HepG2 (cell line): ENCODE data around the gene SECTM1. TPM values are rescaled to one million over a fixed set of nuclear protein-coding genes. Genes with fewer than 3 reads are reported as not detected.

ENCODE experiments used
- AGO2 ChIP-seq: fragments of 200-400 bp; formaldehyde crosslinking; optimal IDR thresholded peaks from 2 replicates; pipeline ENCODE3; 2017; ENCODE audit warnings: mild to moderate bottlenecking, low read depth, low read length, moderate library complexity
- DPF2 ChIP-seq: sonication (generic); formaldehyde crosslinking; IDR thresholded peaks from 2 replicates; pipeline ENCODE4 v1.4.0; 2020; ENCODE audit warnings: mild to moderate bottlenecking, low read depth, missing genetic modification reagents, borderline replicate concordance
- GATAD2A ChIP-seq: IDR thresholded peaks from 2 replicates; pipeline ENCODE4 v1.6.1; 2016
- JUN ChIP-seq: sonication (generic); formaldehyde crosslinking; IDR thresholded peaks from 2 replicates; pipeline ENCODE4 v1.4.0; 2020; ENCODE audit warnings: mild to moderate bottlenecking, missing genetic modification reagents
- KMT2B ChIP-seq: IDR thresholded peaks from 2 replicates; pipeline ENCODE4 v1.6.1; 2016; ENCODE audit warnings: missing genetic modification reagents, missing compliant biosample characterization
- SUZ12 ChIP-seq: fragments of 150-350 bp; IDR thresholded peaks from 2 replicates; pipeline ENCODE4 v1.6.1; 2014; ENCODE audit warnings: low read depth, low read length
- TBX3 ChIP-seq: fragments of 450-650 bp; IDR thresholded peaks from 2 replicates; pipeline ENCODE4 v1.6.1; 2017; ENCODE audit warnings: antibody characterized with exemption, mild to moderate bottlenecking, inconsistent platforms, borderline replicate concordance
- ZNF12 ChIP-seq: sonication (generic); formaldehyde crosslinking; IDR thresholded peaks from 2 replicates; pipeline ENCODE4 v1.5.0; 2020; ENCODE audit warnings: missing genetic modification reagents
- ZNF251 ChIP-seq: sonication (generic); formaldehyde crosslinking; IDR thresholded peaks from 2 replicates; pipeline ENCODE4 v1.9.0; 2021; ENCODE audit warnings: mild to moderate bottlenecking, missing genetic modification reagents
- ZNF430 ChIP-seq: sonication (generic); formaldehyde crosslinking; IDR thresholded peaks from 2 replicates; pipeline ENCODE4 v1.9.0; 2021; ENCODE audit warnings: mild to moderate bottlenecking, missing genetic modification reagents
- ZNF547 ChIP-seq: sonication (generic); formaldehyde crosslinking; IDR thresholded peaks from 2 replicates; pipeline ENCODE4 v1.5.1; 2020; ENCODE audit warnings: mild to moderate bottlenecking, missing genetic modification reagents
- ZNF552 ChIP-seq: sonication (generic); formaldehyde crosslinking; IDR thresholded peaks from 2 replicates; pipeline ENCODE4 v1.9.0; 2022; ENCODE audit warnings: missing genetic modification reagents, mild to moderate bottlenecking, borderline replicate concordance
- polyA plus RNA-seq, 8 experiments: library from polyadenylated mRNA; depleted of rRNA in 3 of 8; stranded (reverse) in 7 of 8; unstranded in 1 of 8; fragments of >200 nt; fragmentation: Illumina TruSeq in 4 of 8; extraction: Trizol in 4 of 8; gene quantifications; 2 replicates each; pipeline versions ENCODE4 v1.2.1 to v1.2.3, GENCODE V29; 2011 to 2016; ENCODE audit warnings: low read depth in 4 of 8, missing spikeins in 1 of 8, mixed read lengths in 1 of 8; ENCODE audit not compliant: insufficient read depth in 1 of 8
- total RNA-seq, 5 experiments: library from RNA; depleted of rRNA; stranded (reverse); fragments of >200 nt; fragmentation: Illumina TruSeq; extraction: Trizol; gene quantifications; 2 replicates each; pipeline ENCODE4 v1.2.3, GENCODE V29; 2016; ENCODE audit warnings: low read depth in 1 of 5
- TF ChIP-seq, protein P1 (sequence below): sonication (generic); formaldehyde crosslinking; IDR thresholded peaks from 2 replicates; pipeline ENCODE4 v1.9.0; 2022; ENCODE audit warnings: low read depth, missing genetic modification reagents
- TF ChIP-seq, protein P2 (sequence below): sonication (generic); formaldehyde crosslinking; IDR thresholded peaks from 2 replicates; pipeline ENCODE4 v1.8.0; 2022; ENCODE audit warnings: low read depth, missing genetic modification reagents
- TF ChIP-seq, protein P3 (sequence below): IDR thresholded peaks from 2 replicates; pipeline ENCODE4 v1.6.1; 2016; ENCODE audit warnings: missing compliant biosample characterization, missing genetic modification reagents, borderline replicate concordance
- TF ChIP-seq, protein P4 (sequence below): sonication (generic); formaldehyde crosslinking; IDR thresholded peaks from 2 replicates; pipeline ENCODE4 v1.5.1; 2020; ENCODE audit warnings: mild to moderate bottlenecking, missing genetic modification reagents, borderline replicate concordance
- TF ChIP-seq, protein P5 (sequence below): sonication (generic); formaldehyde crosslinking; IDR thresholded peaks from 2 replicates; pipeline ENCODE4 v1.8.0; 2022; ENCODE audit warnings: mild to moderate bottlenecking, missing genetic modification reagents, moderate library complexity

SECTM1 gene
- total and polyA plus RNA-seq, 2 of the 13 experiments (the other 11 are each of a cell fraction or from before 2014, with no cell fraction given): 3.5 to 5.3 TPM

DNA sequence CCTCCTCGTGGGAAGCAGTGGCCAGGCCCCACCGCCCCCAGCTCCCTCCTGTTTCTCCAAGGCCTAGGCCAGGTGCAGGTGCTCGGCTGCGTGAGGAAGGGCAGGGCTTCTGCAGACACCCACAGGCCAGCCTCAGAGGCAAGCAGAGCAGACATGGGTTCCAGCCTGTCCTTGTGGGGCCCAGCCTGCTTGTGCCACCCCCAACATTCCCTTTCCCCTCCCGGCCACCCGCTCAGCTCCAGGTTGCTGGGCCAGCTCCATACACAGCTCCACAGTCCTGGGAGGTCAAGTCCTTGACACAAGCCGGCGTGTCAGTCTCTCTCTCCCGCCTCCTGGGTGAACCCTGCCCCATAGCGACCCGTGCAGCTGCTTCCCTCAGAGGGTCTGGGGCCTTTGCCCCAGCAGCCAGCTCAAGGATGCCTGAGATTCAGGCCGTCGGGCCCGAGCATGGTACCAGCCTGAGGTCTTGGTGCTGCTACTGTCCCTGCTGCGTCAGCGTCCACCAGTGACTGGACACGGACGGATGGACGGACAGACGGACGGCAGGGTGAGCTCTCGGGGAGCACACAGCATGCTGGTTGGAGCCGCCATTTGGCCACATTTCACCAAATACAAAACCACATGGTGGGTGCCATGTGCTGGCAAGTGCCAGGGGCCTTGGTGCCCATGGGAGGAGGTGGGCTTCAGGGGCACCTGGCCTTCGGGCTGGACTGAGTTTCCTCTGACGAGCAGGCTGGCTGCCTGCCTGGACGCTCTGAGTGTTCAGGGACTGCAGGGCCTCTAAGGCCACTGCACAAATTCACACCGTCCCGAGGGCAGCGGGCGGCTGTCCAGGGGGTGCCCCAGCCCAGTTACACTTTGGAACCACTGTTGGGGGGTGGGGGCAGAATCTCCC is 8.0 kb downstream of the SECTM1 start (continued):
- TF ChIP-seq, protein P1, sequence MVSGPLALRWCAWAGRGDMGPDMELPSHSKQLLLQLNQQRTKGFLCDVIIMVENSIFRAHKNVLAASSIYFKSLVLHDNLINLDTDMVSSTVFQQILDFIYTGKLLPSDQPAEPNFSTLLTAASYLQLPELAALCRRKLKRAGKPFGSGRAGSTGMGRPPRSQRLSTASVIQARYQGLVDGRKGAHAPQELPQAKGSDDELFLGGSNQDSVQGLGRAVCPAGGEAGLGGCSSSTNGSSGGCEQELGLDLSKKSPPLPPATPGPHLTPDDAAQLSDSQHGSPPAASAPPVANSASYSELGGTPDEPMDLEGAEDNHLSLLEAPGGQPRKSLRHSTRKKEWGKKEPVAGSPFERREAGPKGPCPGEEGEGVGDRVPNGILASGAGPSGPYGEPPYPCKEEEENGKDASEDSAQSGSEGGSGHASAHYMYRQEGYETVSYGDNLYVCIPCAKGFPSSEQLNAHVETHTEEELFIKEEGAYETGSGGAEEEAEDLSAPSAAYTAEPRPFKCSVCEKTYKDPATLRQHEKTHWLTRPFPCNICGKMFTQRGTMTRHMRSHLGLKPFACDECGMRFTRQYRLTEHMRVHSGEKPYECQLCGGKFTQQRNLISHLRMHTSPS (CRISPR knock-in tag): peak; percentile 86
- TF ChIP-seq JUN: peak; percentile 64; the same call in 1 of the 2 replicates
- TF ChIP-seq TBX3: no peak
- no peak; the same call in 1 of the 2 replicates for TF ChIP-seq ZNF552
- no peak for TF ChIP-seq KMT2B (CRISPR knock-in tag)
- peak; percentile 81; the same call in 1 of the 2 replicates for TF ChIP-seq ZNF430
- TF ChIP-seq ZNF12 (CRISPR knock-in tag): peak; percentile 38; the same call in 1 of the 2 replicates
- TF ChIP-seq, protein P2, sequence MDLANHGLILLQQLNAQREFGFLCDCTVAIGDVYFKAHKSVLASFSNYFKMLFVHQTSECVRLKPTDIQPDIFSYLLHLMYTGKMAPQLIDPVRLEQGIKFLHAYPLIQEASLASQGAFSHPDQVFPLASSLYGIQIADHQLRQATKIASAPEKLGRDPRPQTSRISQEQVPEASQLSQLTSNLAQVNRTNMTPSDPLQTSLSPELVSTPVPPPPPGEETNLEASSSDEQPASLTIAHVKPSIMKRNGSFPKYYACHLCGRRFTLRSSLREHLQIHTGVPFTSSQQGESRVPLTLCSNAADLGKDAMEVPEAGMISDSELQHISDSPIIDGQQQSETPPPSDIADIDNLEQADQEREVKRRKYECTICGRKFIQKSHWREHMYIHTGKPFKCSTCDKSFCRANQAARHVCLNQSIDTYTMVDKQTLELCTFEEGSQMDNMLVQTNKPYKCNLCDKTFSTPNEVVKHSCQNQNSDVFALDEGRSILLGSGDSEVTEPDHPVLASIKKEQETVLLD: no peak; the same call in 1 of the 2 replicates
- TF ChIP-seq ZNF251 (CRISPR knock-in tag): 0 out of 2 replicates have a peak, but pooled peaks have one; percentile 34
- TF ChIP-seq AGO2: peak; percentile 75
- TF ChIP-seq, protein P3, sequence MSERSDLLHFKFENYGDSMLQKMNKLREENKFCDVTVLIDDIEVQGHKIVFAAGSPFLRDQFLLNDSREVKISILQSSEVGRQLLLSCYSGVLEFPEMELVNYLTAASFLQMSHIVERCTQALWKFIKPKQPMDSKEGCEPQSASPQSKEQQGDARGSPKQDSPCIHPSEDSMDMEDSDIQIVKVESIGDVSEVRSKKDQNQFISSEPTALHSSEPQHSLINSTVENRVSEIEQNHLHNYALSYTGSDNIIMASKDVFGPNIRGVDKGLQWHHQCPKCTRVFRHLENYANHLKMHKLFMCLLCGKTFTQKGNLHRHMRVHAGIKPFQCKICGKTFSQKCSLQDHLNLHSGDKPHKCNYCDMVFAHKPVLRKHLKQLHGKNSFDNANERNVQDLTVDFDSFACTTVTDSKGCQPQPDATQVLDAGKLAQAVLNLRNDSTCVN (CRISPR knock-in tag): no peak
- TF ChIP-seq, protein P4, sequence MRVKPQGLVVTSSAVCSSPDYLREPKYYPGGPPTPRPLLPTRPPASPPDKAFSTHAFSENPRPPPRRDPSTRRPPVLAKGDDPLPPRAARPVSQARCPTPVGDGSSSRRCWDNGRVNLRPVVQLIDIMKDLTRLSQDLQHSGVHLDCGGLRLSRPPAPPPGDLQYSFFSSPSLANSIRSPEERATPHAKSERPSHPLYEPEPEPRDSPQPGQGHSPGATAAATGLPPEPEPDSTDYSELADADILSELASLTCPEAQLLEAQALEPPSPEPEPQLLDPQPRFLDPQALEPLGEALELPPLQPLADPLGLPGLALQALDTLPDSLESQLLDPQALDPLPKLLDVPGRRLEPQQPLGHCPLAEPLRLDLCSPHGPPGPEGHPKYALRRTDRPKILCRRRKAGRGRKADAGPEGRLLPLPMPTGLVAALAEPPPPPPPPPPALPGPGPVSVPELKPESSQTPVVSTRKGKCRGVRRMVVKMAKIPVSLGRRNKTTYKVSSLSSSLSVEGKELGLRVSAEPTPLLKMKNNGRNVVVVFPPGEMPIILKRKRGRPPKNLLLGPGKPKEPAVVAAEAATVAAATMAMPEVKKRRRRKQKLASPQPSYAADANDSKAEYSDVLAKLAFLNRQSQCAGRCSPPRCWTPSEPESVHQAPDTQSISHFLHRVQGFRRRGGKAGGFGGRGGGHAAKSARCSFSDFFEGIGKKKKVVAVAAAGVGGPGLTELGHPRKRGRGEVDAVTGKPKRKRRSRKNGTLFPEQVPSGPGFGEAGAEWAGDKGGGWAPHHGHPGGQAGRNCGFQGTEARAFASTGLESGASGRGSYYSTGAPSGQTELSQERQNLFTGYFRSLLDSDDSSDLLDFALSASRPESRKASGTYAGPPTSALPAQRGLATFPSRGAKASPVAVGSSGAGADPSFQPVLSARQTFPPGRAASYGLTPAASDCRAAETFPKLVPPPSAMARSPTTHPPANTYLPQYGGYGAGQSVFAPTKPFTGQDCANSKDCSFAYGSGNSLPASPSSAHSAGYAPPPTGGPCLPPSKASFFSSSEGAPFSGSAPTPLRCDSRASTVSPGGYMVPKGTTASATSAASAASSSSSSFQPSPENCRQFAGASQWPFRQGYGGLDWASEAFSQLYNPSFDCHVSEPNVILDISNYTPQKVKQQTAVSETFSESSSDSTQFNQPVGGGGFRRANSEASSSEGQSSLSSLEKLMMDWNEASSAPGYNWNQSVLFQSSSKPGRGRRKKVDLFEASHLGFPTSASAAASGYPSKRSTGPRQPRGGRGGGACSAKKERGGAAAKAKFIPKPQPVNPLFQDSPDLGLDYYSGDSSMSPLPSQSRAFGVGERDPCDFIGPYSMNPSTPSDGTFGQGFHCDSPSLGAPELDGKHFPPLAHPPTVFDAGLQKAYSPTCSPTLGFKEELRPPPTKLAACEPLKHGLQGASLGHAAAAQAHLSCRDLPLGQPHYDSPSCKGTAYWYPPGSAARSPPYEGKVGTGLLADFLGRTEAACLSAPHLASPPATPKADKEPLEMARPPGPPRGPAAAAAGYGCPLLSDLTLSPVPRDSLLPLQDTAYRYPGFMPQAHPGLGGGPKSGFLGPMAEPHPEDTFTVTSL (CRISPR knock-in tag): no peak; the same call in 1 of the 2 replicates
- peak; percentile 67 for TF ChIP-seq DPF2 (CRISPR knock-in tag)
- peak; percentile 87 for TF ChIP-seq GATAD2A (CRISPR knock-in tag)
- TF ChIP-seq SUZ12: no peak
- TF ChIP-seq ZNF547 (CRISPR knock-in tag): peak; percentile 87; the same call in 1 of the 2 replicates
- TF ChIP-seq, protein P5, sequence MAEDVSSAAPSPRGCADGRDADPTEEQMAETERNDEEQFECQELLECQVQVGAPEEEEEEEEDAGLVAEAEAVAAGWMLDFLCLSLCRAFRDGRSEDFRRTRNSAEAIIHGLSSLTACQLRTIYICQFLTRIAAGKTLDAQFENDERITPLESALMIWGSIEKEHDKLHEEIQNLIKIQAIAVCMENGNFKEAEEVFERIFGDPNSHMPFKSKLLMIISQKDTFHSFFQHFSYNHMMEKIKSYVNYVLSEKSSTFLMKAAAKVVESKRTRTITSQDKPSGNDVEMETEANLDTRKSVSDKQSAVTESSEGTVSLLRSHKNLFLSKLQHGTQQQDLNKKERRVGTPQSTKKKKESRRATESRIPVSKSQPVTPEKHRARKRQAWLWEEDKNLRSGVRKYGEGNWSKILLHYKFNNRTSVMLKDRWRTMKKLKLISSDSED (CRISPR knock-in tag): no peak
